HG03457 (cell line): ENCODE results near the gene CHID1.

Experiments
- ATAC-seq: cut with Tn5 transposase; IDR thresholded peaks from one replicate; pipeline ENCODE4 v1.9.1; 2021; ENCODE audit warnings: moderate number of reproducible peaks; ENCODE audit not compliant: unreplicated experiment

The CHID1 gene

GRCh38 chr11:910589-911030 is at the start of gene CHID1:
TSS of gene CHID1 (minus strand) at chr11:910810. CDS start at chr11:904816, 5,994 bp downstream.
- ATAC-seq, result peak; percentile 78

- no peak for ATAC-seq
Measured at GRCh38 chr11:959608-960007, 49.0 kb upstream of the CHID1 start.

- no peak for ATAC-seq
Measured at GRCh38 chr11:959027-959426, 48.4 kb upstream of the CHID1 start.

- no peak for ATAC-seq
Measured at GRCh38 chr11:958101-958500, 47.5 kb upstream of the CHID1 start.

GRCh38 chr11:957212-957920 is 46.8 kb upstream of the CHID1 start:
- no peak for ATAC-seq

GRCh38 chr11:955154-956063 is 44.8 kb upstream of the CHID1 start:
- no peak for ATAC-seq

- no peak for ATAC-seq
Measured at GRCh38 chr11:954392-955153, 44.0 kb upstream of the CHID1 start.

- no peak for ATAC-seq
Measured at GRCh38 chr11:953512-953911, 42.9 kb upstream of the CHID1 start.

- ATAC-seq, result no peak
Measured at GRCh38 chr11:952406-953385, 42.1 kb upstream of the CHID1 start.

- no peak for ATAC-seq
Measured at GRCh38 chr11:951507-951906, 40.9 kb upstream of the CHID1 start.

- ATAC-seq, result no peak
Measured at GRCh38 chr11:947744-948143, 37.1 kb upstream of the CHID1 start.

GRCh38 chr11:945986-946385 is 35.4 kb upstream of the CHID1 start:
- ATAC-seq, result no peak

- no peak for ATAC-seq
Measured at GRCh38 chr11:944711-945470, 34.3 kb upstream of the CHID1 start.

GRCh38 chr11:942823-943222 is 32.2 kb upstream of the CHID1 start:
- ATAC-seq, result no peak

- ATAC-seq, result no peak
Measured at GRCh38 chr11:940496-941135, 30.0 kb upstream of the CHID1 start.

- ATAC-seq, result no peak
Measured at GRCh38 chr11:937841-938261, 27.2 kb upstream of the CHID1 start.

- ATAC-seq, result no peak
Measured at GRCh38 chr11:936199-936598, 25.6 kb upstream of the CHID1 start.

GRCh38 chr11:934527-934926 is 23.9 kb upstream of the CHID1 start:
- no peak for ATAC-seq

- no peak for ATAC-seq
Measured at GRCh38 chr11:933936-934335, 23.3 kb upstream of the CHID1 start.
